ENCODE data around the gene PRR30. TPM values are rescaled to one million over a fixed set of nuclear protein-coding genes. Genes with fewer than 3 reads are reported as not detected.

Gene PRR30
- total RNA-seq, 4 donors from 2014 or later = not detected

GRCh38 chr2:27089111-27089954 is 49.9 kb downstream of the PRR30 start:
- Histone ChIP-seq H3K4me3 (no peak overlapping the region), H3K27me3 (no peaks in the 10 kb centered on the region), H3K9me3 (no peaks in the 10 kb centered on the region), H3K27ac (replicated peaks in 1 of 4) (no peak overlapping the region), H3K4me1 (peaks cover 16 to 39% (median 30%) of the 10 kb centered on the region in 4 donors), H3K36me3 (peaks cover 0 to 9% (median 0%) of the 10 kb centered on the region in 4 donors)
- intact Hi-C loops (cut with DNase I) = loop anchor here (5.0 kb wide), 2 partner anchors 57 to 127 kb away; partner anchors contain the start of gene TMEM214
- TF ChIP-seq POLR2AphosphoS5 (IDR thresholded peaks at IDR 0.05) (no peak), POLR2A (IDR thresholded peaks at IDR 0.05; ENCODE audit: low read depth) (no peak), EP300 (IDR thresholded peaks at IDR 0.05) (no peak)
- TF ChIP-seq, protein P1, sequence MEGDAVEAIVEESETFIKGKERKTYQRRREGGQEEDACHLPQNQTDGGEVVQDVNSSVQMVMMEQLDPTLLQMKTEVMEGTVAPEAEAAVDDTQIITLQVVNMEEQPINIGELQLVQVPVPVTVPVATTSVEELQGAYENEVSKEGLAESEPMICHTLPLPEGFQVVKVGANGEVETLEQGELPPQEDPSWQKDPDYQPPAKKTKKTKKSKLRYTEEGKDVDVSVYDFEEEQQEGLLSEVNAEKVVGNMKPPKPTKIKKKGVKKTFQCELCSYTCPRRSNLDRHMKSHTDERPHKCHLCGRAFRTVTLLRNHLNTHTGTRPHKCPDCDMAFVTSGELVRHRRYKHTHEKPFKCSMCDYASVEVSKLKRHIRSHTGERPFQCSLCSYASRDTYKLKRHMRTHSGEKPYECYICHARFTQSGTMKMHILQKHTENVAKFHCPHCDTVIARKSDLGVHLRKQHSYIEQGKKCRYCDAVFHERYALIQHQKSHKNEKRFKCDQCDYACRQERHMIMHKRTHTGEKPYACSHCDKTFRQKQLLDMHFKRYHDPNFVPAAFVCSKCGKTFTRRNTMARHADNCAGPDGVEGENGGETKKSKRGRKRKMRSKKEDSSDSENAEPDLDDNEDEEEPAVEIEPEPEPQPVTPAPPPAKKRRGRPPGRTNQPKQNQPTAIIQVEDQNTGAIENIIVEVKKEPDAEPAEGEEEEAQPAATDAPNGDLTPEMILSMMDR (IDR thresholded peaks at IDR 0.05) = no peak
- no peak for DNase-seq (ENCODE audit: extremely low spot score)
- WGBS = 91% methylated on average over 12 of the region's 14 CpGs

- peaks cover 16 to 46% (median 37%) of the 10 kb centered on the region in 4 donors for H3K4me1 ChIP-seq
- intact Hi-C loops (cut with DNase I) = loop anchor here (5.0 kb wide), 2 partner anchors 56 to 126 kb away; partner anchors contain the start of gene TMEM214
- H3K9me3 ChIP-seq = no peaks in the 10 kb centered on the region
- H3K27me3 ChIP-seq = no peaks in the 10 kb centered on the region
- TF ChIP-seq, protein P1 (IDR thresholded peaks at IDR 0.05) = no peak
- TF ChIP-seq POLR2AphosphoS5 (IDR thresholded peaks at IDR 0.05) (no peak), EP300 (IDR thresholded peaks at IDR 0.05) (no peak), POLR2A (IDR thresholded peaks at IDR 0.05; ENCODE audit: low read depth) (no peak)
- no peak overlapping the region for H3K27ac ChIP-seq (replicated peaks in 1 of 4)
- no peak overlapping the region for H3K4me3 ChIP-seq
- peaks cover 0 to 13% (median 2%) of the 10 kb centered on the region in 4 donors for H3K36me3 ChIP-seq
- no peak for DNase-seq (ENCODE audit: extremely low spot score)
- 90% methylated on average over 6 of the region's 6 CpGs for WGBS
Measured at GRCh38 chr2:27088634-27089033, 50.6 kb downstream of the PRR30 start.

- no peak overlapping the region for H3K4me3 ChIP-seq
- no peaks in the 10 kb centered on the region for H3K27me3 ChIP-seq
- DNase-seq (ENCODE audit: extremely low spot score) = no peak
- TF ChIP-seq POLR2AphosphoS5 (IDR thresholded peaks at IDR 0.05) (no peak), EP300 (IDR thresholded peaks at IDR 0.05) (no peak), POLR2A (IDR thresholded peaks at IDR 0.05; ENCODE audit: low read depth) (no peak)
- TF ChIP-seq, protein P1 (IDR thresholded peaks at IDR 0.05) = no peak
- no peak overlapping the region for H3K27ac ChIP-seq (replicated peaks in 1 of 4)
- WGBS = 85% methylated on average over 5 of the region's 5 CpGs
- intact Hi-C loops (cut with DNase I) = loop anchor here (5.0 kb wide), 2 partner anchors 56 to 126 kb away; partner anchors contain the start of gene TMEM214
- no peaks in the 10 kb centered on the region for H3K9me3 ChIP-seq
- H3K36me3 ChIP-seq = peaks cover 0 to 20% (median 6%) of the 10 kb centered on the region in 4 donors
- H3K4me1 ChIP-seq = peaks cover 16 to 53% (median 44%) of the 10 kb centered on the region in 4 donors
Measured at GRCh38 chr2:27087823-27088410, 51.3 kb downstream of the PRR30 start.

Other genes with a start within 250 kb of the PRR30 start
- gene MAPRE3, start 168.8 kb downstream of the PRR30 start, total RNA-seq = 10 to 100 TPM in 3 of 4 donors, 1 to 10 TPM in 1; 9.3 to 23.0 (median 13.4) TPM
- gene TMEM214, start 106.4 kb downstream of the PRR30 start, total RNA-seq = 10 to 100 TPM; 26.7 to 47.7 (median 35.3) TPM
- 10 to 100 TPM; 19.5 to 29.2 (median 24.1) TPM for gene AGBL5, start 87.7 kb downstream of the PRR30 start, total RNA-seq
- 100 to 1,000 TPM; 200 to 352 (median 243) TPM for gene OST4, start 67.8 kb downstream of the PRR30 start, total RNA-seq
- 100 to 1,000 TPM; 126 to 288 (median 168) TPM for gene EMILIN1, start 60.8 kb downstream of the PRR30 start, total RNA-seq
- 1 to 10 TPM; 1.2 to 6.3 (median 1.7) TPM for gene KHK, start 52.6 kb downstream of the PRR30 start, total RNA-seq
- gene CGREF1, start 20.3 kb downstream of the PRR30 start, total RNA-seq = 1 to 10 TPM in 1 of 4 donors, under 1 TPM in 2, not detected in 1; 0.50 to 1.4 (median 0.92) TPM
- under 1 TPM in 1 of 4 donors, not detected in 3; 0.92 TPM for gene ABHD1, start 15.6 kb downstream of the PRR30 start, total RNA-seq
- gene PREB, start 4.8 kb downstream of the PRR30 start, total RNA-seq = 10 to 100 TPM; 39.9 to 64.7 (median 48.3) TPM
- gene TCF23, start 9.6 kb upstream of the PRR30 start, total RNA-seq = not detected
- gene ATRAID, start 72.6 kb upstream of the PRR30 start, total RNA-seq = 100 to 1,000 TPM; 118 to 143 (median 130) TPM
- 10 to 100 TPM in 3 of 4 donors, 1 to 10 TPM in 1; 7.5 to 21.5 (median 13.6) TPM for gene SLC5A6, start 72.9 kb upstream of the PRR30 start, total RNA-seq
- gene CAD, start 78.0 kb upstream of the PRR30 start, total RNA-seq = 10 to 100 TPM; 12.4 to 28.3 (median 16.6) TPM
- gene SLC30A3, start 123.6 kb upstream of the PRR30 start, total RNA-seq = not detected
- gene DNAJC5G, start 136.0 kb upstream of the PRR30 start, total RNA-seq = under 1 TPM in 1 of 4 donors, not detected in 3; 0.42 TPM
- under 1 TPM in 1 of 4 donors, not detected in 3; 0.32 TPM for gene TRIM54, start 143.0 kb upstream of the PRR30 start, total RNA-seq
- gene UCN, start 169.0 kb upstream of the PRR30 start, total RNA-seq = 1 to 10 TPM; 1.8 to 6.1 (median 3.3) TPM
- 10 to 100 TPM; 46.7 to 70.2 (median 60.6) TPM for gene MPV17, start 183.7 kb upstream of the PRR30 start, total RNA-seq
- gene GTF3C2, start 217.4 kb upstream of the PRR30 start, total RNA-seq = 10 to 100 TPM; 27.5 to 44.3 (median 31.6) TPM
- gene EIF2B4, start 230.9 kb upstream of the PRR30 start, total RNA-seq = 10 to 100 TPM; 39.0 to 50.1 (median 44.9) TPM
- 100 to 1,000 TPM in 3 of 4 donors, 10 to 100 TPM in 1; 84.7 to 151 (median 124) TPM for gene SNX17, start 231.2 kb upstream of the PRR30 start, total RNA-seq
- 10 to 100 TPM in 3 of 4 donors, 1 to 10 TPM in 1; 8.3 to 14.5 (median 11.4) TPM for gene ZNF513, start 241.3 kb upstream of the PRR30 start, total RNA-seq

Data from esophagus muscularis mucosa (tissue), 4 donors.